ENCODE measurements around the gene DTX1. TPM values are rescaled to one million over a fixed set of nuclear protein-coding genes. Genes with fewer than 3 reads are reported as not detected.

DTX1 gene
- total and polyA plus RNA-seq, 8 donors: 0.43 to 6.2 (median 1.9) TPM

DNA sequence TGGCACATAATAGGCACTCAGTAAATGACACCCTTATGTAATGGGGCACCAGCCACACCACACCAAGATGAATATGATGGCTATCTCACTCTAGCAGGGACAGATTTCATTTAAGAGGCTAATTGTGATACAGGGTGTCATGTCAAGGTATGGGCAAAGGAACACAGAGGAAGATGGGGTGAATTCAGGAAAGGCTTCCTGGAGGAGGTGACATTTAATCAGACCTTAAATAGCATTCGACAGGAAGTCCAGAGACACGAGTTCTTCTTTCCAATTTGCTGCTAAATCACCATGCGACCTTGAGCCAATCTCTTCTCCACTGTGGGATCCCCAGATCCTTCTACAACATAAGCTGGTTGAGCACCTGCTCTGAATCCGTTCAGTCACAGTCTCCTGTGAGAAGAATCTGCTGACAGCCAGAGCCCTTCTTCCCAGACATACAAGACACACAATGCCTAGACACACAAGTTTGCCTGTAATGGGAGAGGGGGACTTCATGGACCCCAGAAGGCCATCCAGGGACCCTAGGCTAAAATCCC, 1.5 kb upstream of the DTX1 start:
- H3K27ac ChIP-seq: no peak overlapping the region
- no peaks in the 10 kb centered on the region for H3K9me3 ChIP-seq
- peaks cover 11 to 16% (median 14%) of the 10 kb centered on the region in 4 donors for H3K4me1 ChIP-seq
- no peak overlapping the region for H3K4me3 ChIP-seq
- intact Hi-C loops (cut with DNase I; ENCODE audit: low total_unique reads): no loop called here
- TF ChIP-seq, protein P1, sequence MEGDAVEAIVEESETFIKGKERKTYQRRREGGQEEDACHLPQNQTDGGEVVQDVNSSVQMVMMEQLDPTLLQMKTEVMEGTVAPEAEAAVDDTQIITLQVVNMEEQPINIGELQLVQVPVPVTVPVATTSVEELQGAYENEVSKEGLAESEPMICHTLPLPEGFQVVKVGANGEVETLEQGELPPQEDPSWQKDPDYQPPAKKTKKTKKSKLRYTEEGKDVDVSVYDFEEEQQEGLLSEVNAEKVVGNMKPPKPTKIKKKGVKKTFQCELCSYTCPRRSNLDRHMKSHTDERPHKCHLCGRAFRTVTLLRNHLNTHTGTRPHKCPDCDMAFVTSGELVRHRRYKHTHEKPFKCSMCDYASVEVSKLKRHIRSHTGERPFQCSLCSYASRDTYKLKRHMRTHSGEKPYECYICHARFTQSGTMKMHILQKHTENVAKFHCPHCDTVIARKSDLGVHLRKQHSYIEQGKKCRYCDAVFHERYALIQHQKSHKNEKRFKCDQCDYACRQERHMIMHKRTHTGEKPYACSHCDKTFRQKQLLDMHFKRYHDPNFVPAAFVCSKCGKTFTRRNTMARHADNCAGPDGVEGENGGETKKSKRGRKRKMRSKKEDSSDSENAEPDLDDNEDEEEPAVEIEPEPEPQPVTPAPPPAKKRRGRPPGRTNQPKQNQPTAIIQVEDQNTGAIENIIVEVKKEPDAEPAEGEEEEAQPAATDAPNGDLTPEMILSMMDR (IDR thresholded peaks at IDR 0.05): no peak
- TF ChIP-seq EP300 (IDR thresholded peaks at IDR 0.05) (no peak), POLR2AphosphoS5 (IDR thresholded peaks at IDR 0.05) (no peak), POLR2A (IDR thresholded peaks at IDR 0.05) (no peak)
- DNase-seq: no peak
- H3K36me3 ChIP-seq: no peaks in the 10 kb centered on the region
- 54 to 76% (median 73%) methylated on average over 4 of the region's 4 CpGs for WGBS, 5 donors
- peaks cover 9 to 64% (median 34%) of the 10 kb centered on the region in 3 donors for H3K27me3 ChIP-seq

DNA sequence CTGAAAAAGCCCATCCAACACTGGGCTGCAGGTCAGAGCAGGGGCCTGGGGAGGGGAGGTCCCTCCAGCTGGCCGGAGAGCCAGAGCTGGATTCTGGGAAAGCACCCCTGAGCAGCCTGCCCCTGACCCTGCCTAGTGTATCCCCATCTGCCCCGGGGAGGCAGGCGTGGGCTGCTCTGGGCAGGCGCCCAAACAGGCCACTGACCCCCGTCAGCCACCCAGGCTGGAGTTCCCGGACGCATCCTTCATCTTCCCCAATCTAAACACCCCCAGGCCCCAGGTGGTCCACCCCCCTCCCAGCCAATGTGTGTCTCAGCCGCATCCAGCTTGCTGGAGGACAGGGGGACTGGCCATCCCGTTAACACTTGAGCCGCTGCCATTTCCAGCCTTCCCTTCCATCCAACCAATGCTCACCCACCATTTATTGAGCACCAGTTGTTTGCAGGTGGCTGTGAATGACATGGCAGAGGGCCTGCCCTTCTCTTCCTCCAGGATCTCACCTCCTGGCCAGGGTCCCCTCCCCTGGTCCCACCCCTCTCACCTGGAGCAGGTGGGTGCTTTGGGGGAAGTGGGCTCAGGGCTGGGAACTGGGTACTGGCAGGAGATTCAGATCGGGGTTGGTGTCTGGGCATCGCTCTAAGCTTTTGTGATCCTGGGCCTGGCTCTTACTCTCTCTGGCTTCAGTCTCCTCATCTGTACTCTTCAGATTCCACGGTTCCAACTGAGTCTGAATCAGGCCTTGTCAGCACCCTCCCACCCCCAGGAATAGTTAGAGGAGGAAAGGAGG, 743 bp upstream of the DTX1 start:
- DNase-seq: peak in 1 of 2 donors; percentile 53
- Histone ChIP-seq H3K27ac (no peak overlapping the region), H3K27me3 (peaks cover 9 to 69% (median 30%) of the 10 kb centered on the region in 3 donors), H3K4me1 (peaks cover 11 to 16% (median 14%) of the 10 kb centered on the region in 4 donors), H3K36me3 (no peaks in the 10 kb centered on the region), H3K4me3 (peak overlapping the region in 2 of 4 donors; percentile 46 to 66), H3K9me3 (no peaks in the 10 kb centered on the region)
- TF ChIP-seq POLR2AphosphoS5 (IDR thresholded peaks at IDR 0.05) (no peak), POLR2A (IDR thresholded peaks at IDR 0.05) (no peak), EP300 (IDR thresholded peaks at IDR 0.05) (no peak)
- TF ChIP-seq, protein P1 (IDR thresholded peaks at IDR 0.05): no peak
- intact Hi-C loops (cut with DNase I; ENCODE audit: low total_unique reads): no loop called here
- 47 to 59% (median 56%) methylated on average over 13 of the region's 13 CpGs for WGBS, 5 donors

DNA sequence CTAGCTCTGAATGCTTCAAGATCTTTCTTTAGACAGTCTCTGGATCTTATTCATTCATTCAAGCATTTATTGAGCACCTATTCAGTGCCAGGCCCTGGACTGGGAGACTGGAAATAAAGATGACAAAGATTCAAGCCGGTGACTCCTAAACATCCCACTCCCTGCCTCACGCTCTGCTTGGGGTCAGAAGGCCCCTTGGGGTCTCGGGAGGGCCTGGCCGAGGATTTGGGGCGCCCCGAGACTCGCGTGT, 224 bp upstream of the DTX1 start:
- Histone ChIP-seq H3K36me3 (no peaks in the 10 kb centered on the region), H3K27me3 (peaks cover 9 to 74% (median 30%) of the 10 kb centered on the region in 3 donors), H3K9me3 (no peaks in the 10 kb centered on the region), H3K4me1 (peaks cover 11 to 16% (median 14%) of the 10 kb centered on the region in 4 donors), H3K4me3 (peak overlapping the region; percentile 46 to 66 (median 54)), H3K27ac (no peak overlapping the region)
- intact Hi-C loops (cut with DNase I; ENCODE audit: low total_unique reads): no loop called here
- TF ChIP-seq POLR2A (IDR thresholded peaks at IDR 0.05) (no peak), POLR2AphosphoS5 (IDR thresholded peaks at IDR 0.05) (no peak), EP300 (IDR thresholded peaks at IDR 0.05) (no peak)
- TF ChIP-seq, protein P1 (IDR thresholded peaks at IDR 0.05): no peak
- no peak for DNase-seq
- 0 to 8% (median 6%) methylated on average over 3 to 8 of the region's 8 CpGs for WGBS, 5 donors

DNA sequence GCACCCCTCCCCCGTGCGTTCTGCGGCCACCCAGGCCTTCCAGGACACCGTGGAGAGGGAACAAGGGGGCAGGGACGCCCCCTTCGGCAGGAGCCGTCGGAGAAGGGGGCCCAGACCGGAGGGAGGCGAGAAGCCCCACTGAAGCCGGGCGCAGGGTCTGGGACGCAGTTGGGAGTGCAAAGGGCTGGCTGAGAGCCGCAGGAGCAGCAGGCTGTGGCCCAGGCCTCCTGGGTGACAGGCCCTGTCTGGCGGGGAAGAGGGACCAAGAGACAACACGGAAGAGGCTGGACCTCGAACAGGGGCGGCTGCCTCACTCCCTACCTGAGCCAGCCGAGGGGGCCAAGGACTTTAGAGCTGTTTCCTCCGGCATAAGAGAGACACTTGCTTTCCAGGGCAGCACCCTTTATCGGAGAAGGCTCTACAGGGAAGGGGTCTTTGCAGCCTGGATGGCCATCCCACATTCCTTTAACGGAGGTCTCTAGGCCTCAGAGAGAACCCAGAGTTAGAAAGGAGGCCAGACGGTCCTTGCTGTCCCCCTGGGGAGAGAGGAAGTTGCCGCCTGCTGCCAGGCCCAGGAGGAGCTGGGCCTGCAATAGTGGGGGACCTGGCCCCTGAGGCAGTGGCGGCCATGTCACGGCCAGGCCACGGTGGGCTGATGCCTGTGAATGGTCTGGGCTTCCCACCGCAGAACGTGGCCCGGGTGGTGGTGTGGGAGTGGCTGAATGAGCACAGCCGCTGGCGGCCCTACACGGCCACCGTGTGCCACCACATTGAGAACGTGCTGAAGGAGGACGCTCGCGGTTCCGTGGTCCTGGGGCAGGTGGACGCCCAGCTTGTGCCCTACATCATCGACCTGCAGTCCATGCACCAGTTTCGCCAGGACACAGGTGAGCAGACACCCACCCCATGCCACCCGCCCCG, 1.3 kb downstream of the DTX1 start:
- TF ChIP-seq POLR2A (IDR thresholded peaks at IDR 0.05): no peak
- TF ChIP-seq EP300 (IDR thresholded peaks at IDR 0.05): no peak
- no peak for TF ChIP-seq POLR2AphosphoS5 (IDR thresholded peaks at IDR 0.05)
- TF ChIP-seq, protein P1 (IDR thresholded peaks at IDR 0.05): no peak
- DNase-seq: no peak
- intact Hi-C loops (cut with DNase I; ENCODE audit: low total_unique reads): no loop called here
- H3K9me3 ChIP-seq: no peaks in the 10 kb centered on the region
- H3K27ac ChIP-seq: no peak overlapping the region
- 46 to 69% (median 60%) methylated on average over 22 to 44 of the region's 44 CpGs for WGBS, 5 donors
- peak overlapping the region; percentile 46 to 66 (median 54) for H3K4me3 ChIP-seq
- peaks cover 11 to 16% (median 14%) of the 10 kb centered on the region in 4 donors for H3K4me1 ChIP-seq
- H3K27me3 ChIP-seq: peaks cover 9 to 74% (median 30%) of the 10 kb centered on the region in 3 donors
- no peaks in the 10 kb centered on the region for H3K36me3 ChIP-seq

Data from stomach (tissue), 9 donors.